HepG2 (cell line): ENCODE data around the gene FAM83E. TPM values are rescaled to one million over a fixed set of nuclear protein-coding genes. Genes with fewer than 3 reads are reported as not detected.

ENCODE experiments used
- BRF2 ChIP-seq: sonication (generic); formaldehyde crosslinking; IDR thresholded peaks from 2 replicates; pipeline ENCODE4 v1.8.1; 2022; ENCODE audit warnings: mild to moderate bottlenecking, missing genetic modification reagents
- CBFB ChIP-seq: sonication (generic); formaldehyde crosslinking; IDR thresholded peaks from 2 replicates; pipeline ENCODE4 v1.4.0; 2020; ENCODE audit warnings: missing genetic modification reagents
- CREB3 ChIP-seq: sonication (generic); formaldehyde crosslinking; IDR thresholded peaks from 2 replicates; pipeline ENCODE4 v1.5.0; 2020; ENCODE audit warnings: missing genetic modification reagents
- EP300 ChIP-seq, 3 experiments: sonication (generic) in 1 of 3; formaldehyde crosslinking in 1 of 3; IDR thresholded peaks; 2 replicates each; pipeline versions ENCODE4 v1.5.1 to v1.6.1; 2011 to 2020; ENCODE audit warnings: low read depth in 2 of 3, low read length in 2 of 3, borderline replicate concordance in 1 of 3, improper control_type of control experiment in 1 of 3, mild to moderate bottlenecking in 1 of 3, missing genetic modification reagents in 1 of 3, moderate library complexity in 1 of 3
- FOXM1 ChIP-seq: sonication (generic); formaldehyde crosslinking; IDR thresholded peaks from 2 replicates; pipeline ENCODE4 v1.5.0; 2020; ENCODE audit warnings: missing genetic modification reagents
- KAT7 ChIP-seq: IDR thresholded peaks from 2 replicates; pipeline ENCODE4 v1.6.1; 2018; ENCODE audit warnings: borderline replicate concordance, missing compliant biosample characterization
- KLF12 ChIP-seq: sonication (generic); formaldehyde crosslinking; IDR thresholded peaks from 2 replicates; pipeline ENCODE4 v1.4.0; 2020; ENCODE audit warnings: missing genetic modification reagents, borderline replicate concordance
- MED1 ChIP-seq: sonication (generic); formaldehyde crosslinking; IDR thresholded peaks from 2 replicates; pipeline ENCODE4 v1.4.0; 2020; ENCODE audit warnings: missing genetic modification reagents
- MTA1 ChIP-seq: sonication (generic); formaldehyde crosslinking; IDR thresholded peaks from 2 replicates; pipeline ENCODE4 v1.4.0; 2020; ENCODE audit warnings: missing genetic modification reagents, mild to moderate bottlenecking, borderline replicate concordance
- NCOA5 ChIP-seq: sonication (generic); formaldehyde crosslinking; IDR thresholded peaks from 2 replicates; pipeline ENCODE4 v1.4.0; 2020; ENCODE audit warnings: missing genetic modification reagents
- NONO ChIP-seq, 2 experiments: fragments of 450-650 bp in 1 of 2; sonication (generic) in 1 of 2; formaldehyde crosslinking in 1 of 2; IDR thresholded peaks in 1 of 2; conservative IDR thresholded peaks in 1 of 2; 2 replicates each; pipeline versions ENCODE4 v1.6.1 to v1.8.0; 2017 to 2022; ENCODE audit warnings: mild to moderate bottlenecking in 1 of 2, missing genetic modification reagents in 1 of 2, moderate library complexity in 1 of 2
- NRL ChIP-seq: sonication (generic); formaldehyde crosslinking; IDR thresholded peaks from 2 replicates; pipeline ENCODE4 v1.5.0; 2020; ENCODE audit warnings: missing genetic modification reagents, mild to moderate bottlenecking, moderate library complexity, borderline replicate concordance
- SRSF9 ChIP-seq: fragments of 200-400 bp; formaldehyde crosslinking; IDR thresholded peaks from 2 replicates; pipeline ENCODE4 v1.6.1; 2018; ENCODE audit warnings: borderline replicate concordance, mild to moderate bottlenecking, low read depth, low read length; ENCODE audit not compliant: insufficient read depth, poor library complexity, severe bottlenecking
- TRIM24 ChIP-seq: sonication (generic); formaldehyde crosslinking; IDR thresholded peaks from 2 replicates; pipeline ENCODE4 v1.8.0; 2022; ENCODE audit warnings: mild to moderate bottlenecking, missing genetic modification reagents
- ZNF17 ChIP-seq: sonication (generic); formaldehyde crosslinking; IDR thresholded peaks from 2 replicates; pipeline ENCODE4 v1.5.0; 2020; ENCODE audit warnings: mild to moderate bottlenecking, missing genetic modification reagents
- ZNF468 ChIP-seq: sonication (generic); formaldehyde crosslinking; IDR thresholded peaks from 2 replicates; pipeline ENCODE4 v1.8.0; 2022; ENCODE audit warnings: mild to moderate bottlenecking, moderate library complexity, missing genetic modification reagents
- ZNF674 ChIP-seq: sonication (generic); formaldehyde crosslinking; IDR thresholded peaks from 2 replicates; pipeline ENCODE4 v1.5.0; 2020; ENCODE audit warnings: low read depth, mild to moderate bottlenecking, missing genetic modification reagents
- ZNF749 ChIP-seq: sonication (generic); formaldehyde crosslinking; IDR thresholded peaks from 2 replicates; pipeline ENCODE4 v1.8.0; 2022; ENCODE audit warnings: mild to moderate bottlenecking, missing genetic modification reagents, moderate library complexity, borderline replicate concordance
- polyA plus RNA-seq, 8 experiments: library from polyadenylated mRNA; depleted of rRNA in 3 of 8; stranded (reverse) in 7 of 8; unstranded in 1 of 8; fragments of >200 nt; fragmentation: Illumina TruSeq in 4 of 8; extraction: Trizol in 4 of 8; gene quantifications; 2 replicates each; pipeline versions ENCODE4 v1.2.1 to v1.2.3, GENCODE V29; 2011 to 2016; ENCODE audit warnings: low read depth in 4 of 8, missing spikeins in 1 of 8, mixed read lengths in 1 of 8; ENCODE audit not compliant: insufficient read depth in 1 of 8
- total RNA-seq, 5 experiments: library from RNA; depleted of rRNA; stranded (reverse); fragments of >200 nt; fragmentation: Illumina TruSeq; extraction: Trizol; gene quantifications; 2 replicates each; pipeline ENCODE4 v1.2.3, GENCODE V29; 2016; ENCODE audit warnings: low read depth in 1 of 5
- TF ChIP-seq, protein P1 (sequence below): sonication (generic); formaldehyde crosslinking; IDR thresholded peaks from 2 replicates; pipeline ENCODE4 v1.4.0; 2020; ENCODE audit warnings: missing genetic modification reagents
- TF ChIP-seq, protein P2 (sequence below): sonication (generic); formaldehyde crosslinking; IDR thresholded peaks from 2 replicates; pipeline ENCODE4 v1.8.0; 2022; ENCODE audit warnings: missing genetic modification reagents, mild to moderate bottlenecking, inconsistent platforms, borderline replicate concordance
- TF ChIP-seq, protein P3 (sequence below): sonication (generic); formaldehyde crosslinking; IDR thresholded peaks from 2 replicates; pipeline ENCODE4 v1.8.0; 2022; ENCODE audit warnings: mild to moderate bottlenecking, missing genetic modification reagents

FAM83E gene
- total and polyA plus RNA-seq, 2 of the 13 experiments (the other 11 are each of a cell fraction or from before 2014, with no cell fraction given): 0.18 to 0.60 TPM

DNA sequence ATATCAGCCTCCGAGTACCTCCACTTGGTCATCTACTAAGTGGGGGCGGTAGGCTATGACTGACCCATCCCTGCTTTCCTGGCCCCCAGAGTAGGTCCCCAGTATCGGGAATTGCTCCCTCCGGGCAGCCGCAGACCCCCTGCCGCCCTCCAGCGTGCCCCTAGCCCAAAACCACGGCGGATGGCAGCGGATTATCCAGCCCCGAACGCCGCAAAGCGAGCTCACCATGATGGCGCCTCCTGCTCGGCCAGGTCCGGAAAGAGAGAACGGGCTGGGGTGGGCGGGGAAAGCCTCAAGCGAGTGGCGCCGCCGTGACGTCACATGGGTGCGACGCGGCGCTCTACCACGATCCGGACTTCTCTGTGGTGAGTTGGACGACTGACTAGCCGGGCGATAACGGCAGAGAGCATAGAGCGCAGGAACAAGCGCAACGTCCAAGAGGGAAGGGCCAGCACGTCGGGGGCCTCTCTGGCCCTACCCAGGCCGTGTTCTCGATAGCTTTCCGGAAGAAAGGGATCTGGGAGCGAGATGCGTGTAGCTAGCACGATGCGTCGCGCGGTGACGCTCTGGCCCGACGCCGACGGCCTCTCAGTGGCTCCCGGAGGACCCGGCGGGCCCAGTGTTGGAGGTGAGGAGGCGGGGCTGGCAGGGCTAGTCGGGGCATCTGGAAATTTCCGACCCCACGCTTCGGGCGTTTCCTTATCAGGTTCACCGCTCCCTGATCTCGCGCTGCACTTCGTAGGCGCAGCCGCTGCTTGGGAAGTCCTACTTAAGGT, 4.2 kb upstream of the FAM83E start, which contains the start of the genes RPL18 and SPHK2 (continued):
- TF ChIP-seq KLF12 (CRISPR knock-in tag): peak; percentile 16; the same call in 1 of the 2 replicates
- TF ChIP-seq MTA1 (CRISPR knock-in tag): no peak; the same call in 1 of the 2 replicates
- TF ChIP-seq CBFB (CRISPR knock-in tag): peak; percentile 95
- TF ChIP-seq, protein P1, sequence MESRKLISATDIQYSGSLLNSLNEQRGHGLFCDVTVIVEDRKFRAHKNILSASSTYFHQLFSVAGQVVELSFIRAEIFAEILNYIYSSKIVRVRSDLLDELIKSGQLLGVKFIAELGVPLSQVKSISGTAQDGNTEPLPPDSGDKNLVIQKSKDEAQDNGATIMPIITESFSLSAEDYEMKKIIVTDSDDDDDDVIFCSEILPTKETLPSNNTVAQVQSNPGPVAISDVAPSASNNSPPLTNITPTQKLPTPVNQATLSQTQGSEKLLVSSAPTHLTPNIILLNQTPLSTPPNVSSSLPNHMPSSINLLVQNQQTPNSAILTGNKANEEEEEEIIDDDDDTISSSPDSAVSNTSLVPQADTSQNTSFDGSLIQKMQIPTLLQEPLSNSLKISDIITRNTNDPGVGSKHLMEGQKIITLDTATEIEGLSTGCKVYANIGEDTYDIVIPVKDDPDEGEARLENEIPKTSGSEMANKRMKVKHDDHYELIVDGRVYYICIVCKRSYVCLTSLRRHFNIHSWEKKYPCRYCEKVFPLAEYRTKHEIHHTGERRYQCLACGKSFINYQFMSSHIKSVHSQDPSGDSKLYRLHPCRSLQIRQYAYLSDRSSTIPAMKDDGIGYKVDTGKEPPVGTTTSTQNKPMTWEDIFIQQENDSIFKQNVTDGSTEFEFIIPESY (CRISPR knock-in tag): no peak; the same call in 1 of the 2 replicates
- peak; percentile 84; the same call in 1 of the 2 replicates for TF ChIP-seq ZNF749 (CRISPR knock-in tag)
- TF ChIP-seq FOXM1 (CRISPR knock-in tag): no peak
- TF ChIP-seq, protein P2, sequence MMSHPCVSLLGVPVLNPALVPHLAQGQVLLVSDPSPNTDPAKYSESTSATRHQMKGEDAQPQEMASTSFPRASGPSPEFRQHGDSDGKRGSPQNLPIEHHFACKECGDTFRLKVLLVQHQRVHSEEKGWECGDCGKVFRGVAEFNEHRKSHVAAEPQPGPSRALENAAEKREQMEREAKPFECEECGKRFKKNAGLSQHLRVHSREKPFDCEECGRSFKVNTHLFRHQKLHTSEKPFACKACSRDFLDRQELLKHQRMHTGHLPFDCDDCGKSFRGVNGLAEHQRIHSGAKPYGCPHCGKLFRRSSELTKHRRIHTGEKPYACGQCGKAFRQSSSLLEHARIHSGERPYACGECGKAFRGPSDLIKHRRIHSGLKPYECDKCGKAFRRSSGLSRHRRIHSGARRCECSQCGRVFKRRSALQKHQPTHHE: peak; percentile 88; the same call in 1 of the 2 replicates
- TF ChIP-seq EP300 (IDR thresholded peaks at IDR 0.05; ENCODE audit: low read depth in 2 of 2, low read length in 2 of 2): peak in 1 of 2 experiments; percentile 32; a peak in 1 of 4 replicates
- peak; percentile 42; the same call in 1 of the 2 replicates for TF ChIP-seq EP300 (CRISPR knock-in tag; IDR thresholded peaks at IDR 0.05; ENCODE audit: borderline replicate concordance)
- TF ChIP-seq NONO (IDR thresholded peaks at IDR 0.05): no peak
- peak; percentile 99 for TF ChIP-seq NONO (CRISPR knock-in tag; conservative IDR thresholded peaks at IDR 0.05)
- no peak for TF ChIP-seq SRSF9
- TF ChIP-seq NRL: peak; percentile 94
- TF ChIP-seq MED1 (CRISPR knock-in tag): peak; percentile 87
- no peak for TF ChIP-seq CREB3
- TF ChIP-seq, protein P3, sequence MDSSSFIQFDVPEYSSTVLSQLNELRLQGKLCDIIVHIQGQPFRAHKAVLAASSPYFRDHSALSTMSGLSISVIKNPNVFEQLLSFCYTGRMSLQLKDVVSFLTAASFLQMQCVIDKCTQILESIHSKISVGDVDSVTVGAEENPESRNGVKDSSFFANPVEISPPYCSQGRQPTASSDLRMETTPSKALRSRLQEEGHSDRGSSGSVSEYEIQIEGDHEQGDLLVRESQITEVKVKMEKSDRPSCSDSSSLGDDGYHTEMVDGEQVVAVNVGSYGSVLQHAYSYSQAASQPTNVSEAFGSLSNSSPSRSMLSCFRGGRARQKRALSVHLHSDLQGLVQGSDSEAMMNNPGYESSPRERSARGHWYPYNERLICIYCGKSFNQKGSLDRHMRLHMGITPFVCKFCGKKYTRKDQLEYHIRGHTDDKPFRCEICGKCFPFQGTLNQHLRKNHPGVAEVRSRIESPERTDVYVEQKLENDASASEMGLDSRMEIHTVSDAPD (CRISPR knock-in tag): no peak
- TF ChIP-seq TRIM24 (CRISPR knock-in tag): no peak
- TF ChIP-seq BRF2 (CRISPR knock-in tag): peak; percentile 78; the same call in 1 of the 2 replicates
- no peak for TF ChIP-seq ZNF17 (CRISPR knock-in tag)
- no peak for TF ChIP-seq NCOA5 (CRISPR knock-in tag)
- TF ChIP-seq ZNF674 (CRISPR knock-in tag): no peak
- peak; percentile 95 for TF ChIP-seq KAT7 (CRISPR knock-in tag)
- TF ChIP-seq ZNF468: no peak
